OCI-LY1 (cell line): ENCODE measurements around the gene ATP8A2.

ENCODE experiments used
- H2AFZ ChIP-seq: fragments of 200-600 bp; sonication (generic), shearing (Covaris generic); 2 replicates; pipeline ENCODE4 v1.6.0; 2014; ENCODE audit warnings: antibody characterized with exemption, mild to moderate bottlenecking, low read length
- H3F3A ChIP-seq: fragments of 200-600 bp; sonication (generic), shearing (Covaris generic); 2 replicates; pipeline ENCODE4 v1.6.0; 2014; ENCODE audit warnings: mild to moderate bottlenecking, antibody characterized with exemption, low read length, moderate library complexity; ENCODE audit not compliant: insufficient read depth
- H3K27ac ChIP-seq: fragments of 200-600 bp; sonication (generic); 2 replicates; pipeline ENCODE4 v1.5.1; 2014; ENCODE audit warnings: low read length, mixed run types, mild to moderate bottlenecking, low read depth; ENCODE audit not compliant: poor library complexity, severe bottlenecking
- H3K27me3 ChIP-seq: fragments of 200-600 bp; sonication (generic); 2 replicates; pipeline ENCODE4 v1.6.0; 2014; ENCODE audit warnings: antibody characterized with exemption, mild to moderate bottlenecking, low read length, moderate library complexity; ENCODE audit not compliant: insufficient read depth
- H3K36me3 ChIP-seq: fragments of 200-600 bp; sonication (generic); 2 replicates; pipeline ENCODE4 v1.6.1; 2014; ENCODE audit warnings: mild to moderate bottlenecking, antibody characterized with exemption, low read length, moderate library complexity, mixed read lengths; ENCODE audit not compliant: insufficient read depth
- H3K4me1 ChIP-seq: fragments of 200-600 bp; sonication (generic); 2 replicates; pipeline ENCODE4 v1.5.1; 2014; ENCODE audit warnings: mild to moderate bottlenecking, low read length, moderate library complexity; ENCODE audit not compliant: insufficient read depth, severe bottlenecking
- H3K4me2 ChIP-seq: fragments of 200-600 bp; sonication (generic), shearing (Covaris generic); 2 replicates; pipeline ENCODE4 v1.6.1; 2014; ENCODE audit warnings: low read length
- H3K4me3 ChIP-seq: fragments of 200-600 bp; sonication (generic); 2 replicates; pipeline ENCODE4 v1.5.1; 2014; ENCODE audit warnings: low read length, low read depth, mild to moderate bottlenecking, mixed read lengths; ENCODE audit not compliant: poor library complexity, severe bottlenecking
- H3K79me2 ChIP-seq: fragments of 200-600 bp; shearing (Covaris generic); 2 replicates; pipeline ENCODE4 v1.6.1; 2016; ENCODE audit warnings: mixed run types, low read length, mixed read lengths; ENCODE audit not compliant: insufficient read depth
- H3K9ac ChIP-seq: fragments of 200-600 bp; sonication (generic), shearing (Covaris generic); 2 replicates; pipeline ENCODE4 v1.6.1; 2014; ENCODE audit warnings: mild to moderate bottlenecking, low read length, mixed read lengths
- H3K9me2 ChIP-seq: fragments of 200-600 bp; sonication (generic), shearing (Covaris generic); 2 replicates; pipeline ENCODE4 v1.6.1; 2014; ENCODE audit warnings: low read depth, mild to moderate bottlenecking, low read length, mixed read lengths
- H3K9me3 ChIP-seq: fragments of 200-600 bp; shearing (Covaris generic); 2 replicates; pipeline ENCODE4 v1.6.1; 2014; ENCODE audit warnings: low read length, mixed read lengths
- H4K20me1 ChIP-seq: fragments of 200-600 bp; sonication (generic), shearing (Covaris generic); 2 replicates; pipeline ENCODE4 v1.6.0; 2016; ENCODE audit warnings: mild to moderate bottlenecking, low read length; ENCODE audit not compliant: insufficient read depth
- CTCF ChIP-seq: fragments of 200-600 bp; sonication (generic), shearing (Covaris generic); IDR thresholded peaks from 2 replicates; pipeline ENCODE4 v1.5.1; 2017; ENCODE audit warnings: mild to moderate bottlenecking, antibody characterized with exemption, low read length, moderate library complexity, mixed read lengths
- EZH2 ChIP-seq: fragments of 200-600 bp; sonication (generic), shearing (Covaris generic); IDR thresholded peaks from 2 replicates; pipeline ENCODE4 v1.8.0; 2017; ENCODE audit warnings: borderline replicate concordance, mixed run types, mild to moderate bottlenecking, antibody characterized with exemption, low read length, moderate library complexity, mixed read lengths

ATP8A2 gene

GRCh38 chr13:25662516-25662915 lies 290.7 kb downstream of the ATP8A2 start:
- H3F3A ChIP-seq = no peaks in the 10 kb centered on the region
- H3K9me3 ChIP-seq = no peaks in the 10 kb centered on the region
- no peak overlapping the region for H3K27ac ChIP-seq
- H3K9ac ChIP-seq = no peak overlapping the region
- no peaks in the 10 kb centered on the region for H3K9me2 ChIP-seq
- no peaks in the 10 kb centered on the region for H3K4me1 ChIP-seq
- no peaks in the 10 kb centered on the region for H3K79me2 ChIP-seq
- no peaks in the 10 kb centered on the region for H3K27me3 ChIP-seq
- H3K36me3 ChIP-seq = no peaks in the 10 kb centered on the region
- no peak for TF ChIP-seq EZH2
- no peak for TF ChIP-seq CTCF
- H4K20me1 ChIP-seq = no peaks in the 10 kb centered on the region
- no peak overlapping the region for H3K4me2 ChIP-seq
- no peak overlapping the region for H2AFZ ChIP-seq
- no peak overlapping the region for H3K4me3 ChIP-seq

- H3K36me3 ChIP-seq = no peaks in the 10 kb centered on the region
- H3K4me1 ChIP-seq = no peaks in the 10 kb centered on the region
- no peaks in the 10 kb centered on the region for H3K27me3 ChIP-seq
- TF ChIP-seq EZH2 (no peak), CTCF (no peak)
- no peak overlapping the region for H3K4me3 ChIP-seq
- no peak overlapping the region for H3K27ac ChIP-seq
- H3K79me2 ChIP-seq = no peaks in the 10 kb centered on the region
- H3K4me2 ChIP-seq = no peak overlapping the region
- no peaks in the 10 kb centered on the region for H3K9me2 ChIP-seq
- no peak overlapping the region for H3K9ac ChIP-seq
- no peaks in the 10 kb centered on the region for H3F3A ChIP-seq
- no peaks in the 10 kb centered on the region for H4K20me1 ChIP-seq
- no peaks in the 10 kb centered on the region for H3K9me3 ChIP-seq
- no peak overlapping the region for H2AFZ ChIP-seq
These were observed 296.6 kb downstream of the ATP8A2 start for GRCh38 chr13:25668345-25668744.

- H3K27me3 ChIP-seq = no peaks in the 10 kb centered on the region
- H3K27ac ChIP-seq = no peak overlapping the region
- H4K20me1 ChIP-seq = no peaks in the 10 kb centered on the region
- H3K9ac ChIP-seq = no peak overlapping the region
- no peak overlapping the region for H2AFZ ChIP-seq
- H3K9me3 ChIP-seq = no peaks in the 10 kb centered on the region
- H3K4me2 ChIP-seq = no peak overlapping the region
- H3K4me1 ChIP-seq = no peaks in the 10 kb centered on the region
- no peak for TF ChIP-seq CTCF
- no peak for TF ChIP-seq EZH2
- no peaks in the 10 kb centered on the region for H3F3A ChIP-seq
- H3K9me2 ChIP-seq = no peaks in the 10 kb centered on the region
- H3K4me3 ChIP-seq = no peak overlapping the region
- no peaks in the 10 kb centered on the region for H3K79me2 ChIP-seq
- H3K36me3 ChIP-seq = no peaks in the 10 kb centered on the region
These were observed 301.9 kb downstream of the ATP8A2 start for GRCh38 chr13:25673711-25674110.
